Breast epithelium (tissue), 3 donors: ENCODE measurements around the gene MAGIX.

Experiments used
- CTCF ChIP-seq, 3 donors: fragments of 450-650 bp; IDR thresholded peaks; one replicate each; pipeline ENCODE4 v1.5.1; 2016 to 2017; ENCODE audit warnings: antibody characterized with exemption in 3 of 3, mild to moderate bottlenecking in 3 of 3, moderate library complexity in 3 of 3
- POLR2A ChIP-seq: fragments of 450-650 bp; IDR thresholded peaks from one replicate; pipeline ENCODE4 v1.6.1; 2016; ENCODE audit warnings: antibody characterized with exemption, mild to moderate bottlenecking, moderate library complexity
- POLR2AphosphoS5 ChIP-seq, 3 donors: sonication (generic); formaldehyde crosslinking; IDR thresholded peaks; one replicate each; pipeline ENCODE4 v1.6.1; 2017; ENCODE audit warnings: antibody characterized with exemption in 3 of 3

GRCh38 chrX:49164589-49165360, 2.2 kb downstream of the MAGIX start:
- no peak for TF ChIP-seq CTCF (IDR thresholded peaks at IDR 0.05)
- TF ChIP-seq POLR2AphosphoS5 (IDR thresholded peaks at IDR 0.05): no peak
- TF ChIP-seq POLR2A: no peak
